ENCODE results near the gene PLCB4. TPM values are rescaled to one million over a fixed set of nuclear protein-coding genes. Genes with fewer than 3 reads are reported as not detected.

PLCB4 gene
- polyA plus RNA-seq, 1 experiment, result 18.6 TPM

DNA sequence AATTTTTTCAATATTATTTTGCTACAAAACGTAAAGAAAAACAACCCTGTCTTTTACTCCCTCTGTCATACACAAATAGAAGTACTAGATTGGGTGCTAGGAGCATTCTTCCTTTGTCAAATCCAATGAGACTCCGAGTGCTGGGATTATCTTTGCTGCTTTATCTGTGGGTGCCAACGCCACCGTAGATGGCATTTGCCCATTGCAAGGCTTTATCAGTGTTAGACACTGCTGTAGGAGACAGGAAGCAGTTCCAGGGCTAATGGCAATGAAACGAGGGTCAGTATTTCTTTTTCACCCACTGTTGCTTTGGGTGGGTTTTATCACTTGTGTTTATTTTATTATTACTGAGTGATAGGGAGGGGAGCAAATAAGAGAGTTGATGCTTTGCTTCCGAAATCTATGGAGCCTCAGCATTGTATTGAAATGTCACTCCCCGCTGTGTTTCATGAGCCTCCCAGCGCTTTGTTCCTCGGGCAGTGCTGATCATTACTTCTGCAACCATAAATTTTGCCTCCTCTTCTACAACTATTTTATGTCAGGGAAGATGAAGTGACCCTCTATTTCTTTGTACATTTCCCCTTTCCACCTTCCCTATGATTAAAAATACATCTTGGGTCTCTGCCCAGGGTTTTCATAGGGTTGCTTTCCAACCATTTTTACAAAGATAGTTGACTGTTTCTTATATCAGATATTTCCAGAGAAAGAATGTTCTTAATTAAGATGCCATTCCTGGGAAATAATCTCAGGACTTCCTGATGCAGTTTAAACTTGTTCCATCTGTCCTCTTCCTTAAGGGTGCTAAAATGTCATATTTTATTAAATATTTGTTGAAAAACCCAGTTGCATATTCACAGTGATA lies 358.8 kb downstream of the PLCB4 start:
- POLR2A ChIA-PET, result no interaction called here
- Histone ChIP-seq H3K27me3 (ENCODE audit: control insufficient read depth, insufficient read depth, low read length) (no peaks in the 10 kb centered on the region), H3K4me3 (ENCODE audit: low read depth, low read length) (no peak overlapping the region), H3K9me3 (ENCODE audit: control insufficient read depth, insufficient read depth, low read length) (no peaks in the 10 kb centered on the region), H3K27ac (ENCODE audit: low read depth, low read length) (no peak overlapping the region)
- CTCF ChIA-PET, result no interaction called here
- no peak for DNase-seq (ENCODE audit: low read depth, low spot score)
- TF ChIP-seq, protein P1, sequence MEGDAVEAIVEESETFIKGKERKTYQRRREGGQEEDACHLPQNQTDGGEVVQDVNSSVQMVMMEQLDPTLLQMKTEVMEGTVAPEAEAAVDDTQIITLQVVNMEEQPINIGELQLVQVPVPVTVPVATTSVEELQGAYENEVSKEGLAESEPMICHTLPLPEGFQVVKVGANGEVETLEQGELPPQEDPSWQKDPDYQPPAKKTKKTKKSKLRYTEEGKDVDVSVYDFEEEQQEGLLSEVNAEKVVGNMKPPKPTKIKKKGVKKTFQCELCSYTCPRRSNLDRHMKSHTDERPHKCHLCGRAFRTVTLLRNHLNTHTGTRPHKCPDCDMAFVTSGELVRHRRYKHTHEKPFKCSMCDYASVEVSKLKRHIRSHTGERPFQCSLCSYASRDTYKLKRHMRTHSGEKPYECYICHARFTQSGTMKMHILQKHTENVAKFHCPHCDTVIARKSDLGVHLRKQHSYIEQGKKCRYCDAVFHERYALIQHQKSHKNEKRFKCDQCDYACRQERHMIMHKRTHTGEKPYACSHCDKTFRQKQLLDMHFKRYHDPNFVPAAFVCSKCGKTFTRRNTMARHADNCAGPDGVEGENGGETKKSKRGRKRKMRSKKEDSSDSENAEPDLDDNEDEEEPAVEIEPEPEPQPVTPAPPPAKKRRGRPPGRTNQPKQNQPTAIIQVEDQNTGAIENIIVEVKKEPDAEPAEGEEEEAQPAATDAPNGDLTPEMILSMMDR (IDR thresholded peaks at IDR 0.05; ENCODE audit: low read depth, low read length), result no peak

DNA sequence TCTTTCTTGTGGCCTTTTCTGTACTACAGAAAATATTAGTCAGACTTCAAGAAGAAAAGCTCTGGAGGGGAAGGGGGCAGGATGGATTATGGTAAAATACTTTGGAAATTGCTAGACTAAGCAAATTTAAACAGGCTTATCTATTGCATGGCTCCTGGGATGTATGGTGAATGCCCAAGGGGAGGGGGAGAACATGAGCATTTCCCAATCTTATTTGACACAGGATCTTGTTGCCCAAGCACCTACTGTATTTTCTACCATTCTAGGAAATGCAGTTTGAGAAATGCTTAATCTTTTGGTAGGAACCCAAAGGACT lies 359.4 kb downstream of the PLCB4 start:
- H3K27me3 ChIP-seq (ENCODE audit: control insufficient read depth, insufficient read depth, low read length), result no peaks in the 10 kb centered on the region
- H3K27ac ChIP-seq (ENCODE audit: low read depth, low read length), result no peak overlapping the region
- TF ChIP-seq, protein P1 (IDR thresholded peaks at IDR 0.05; ENCODE audit: low read depth, low read length), result no peak
- CTCF ChIA-PET, result interaction anchor here (1.6 kb wide), 1 partner anchor 20 kb away, joined by 6 read pairs; no protein-coding TSS in a partner anchor
- POLR2A ChIA-PET, result no interaction called here
- no peak for DNase-seq (ENCODE audit: low read depth, low spot score)
- H3K4me3 ChIP-seq (ENCODE audit: low read depth, low read length), result no peak overlapping the region
- H3K9me3 ChIP-seq (ENCODE audit: control insufficient read depth, insufficient read depth, low read length), result no peaks in the 10 kb centered on the region

DNA sequence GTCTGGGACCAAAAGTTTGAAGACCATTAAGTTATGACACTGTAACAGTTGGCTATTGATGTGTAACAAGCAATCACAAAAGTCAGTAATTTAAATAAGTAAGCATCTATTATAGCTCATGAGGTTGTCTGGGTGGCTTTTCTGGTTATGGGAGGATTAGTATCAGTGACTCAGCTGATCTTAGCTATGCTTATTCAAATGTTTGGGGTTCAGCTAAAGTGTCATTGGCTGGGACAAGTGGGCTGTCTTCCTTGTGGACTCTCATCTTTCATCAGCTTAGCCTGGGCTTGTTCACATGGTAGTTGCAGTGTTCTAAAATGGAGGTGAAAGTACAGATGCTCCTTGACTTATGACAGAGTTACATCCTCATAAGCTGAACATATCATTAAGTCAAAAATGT lies 370.9 kb downstream of the PLCB4 start:
- CTCF ChIA-PET, result interaction anchor here (0.5 to 2.7 kb wide), 4 partner anchors 14 to 179 kb away, joined by 4 to 15 read pairs (median 6); no protein-coding TSS in a partner anchor
- Histone ChIP-seq H3K27ac (ENCODE audit: low read depth, low read length) (no peak overlapping the region), H3K27me3 (ENCODE audit: control insufficient read depth, insufficient read depth, low read length) (no peaks in the 10 kb centered on the region), H3K9me3 (ENCODE audit: control insufficient read depth, insufficient read depth, low read length) (no peaks in the 10 kb centered on the region), H3K4me3 (ENCODE audit: low read depth, low read length) (no peak overlapping the region)
- POLR2A ChIA-PET, result no interaction called here
- no peak for DNase-seq (ENCODE audit: low read depth, low spot score)
- TF ChIP-seq, protein P1 (IDR thresholded peaks at IDR 0.05; ENCODE audit: low read depth, low read length), result no peak

DNA sequence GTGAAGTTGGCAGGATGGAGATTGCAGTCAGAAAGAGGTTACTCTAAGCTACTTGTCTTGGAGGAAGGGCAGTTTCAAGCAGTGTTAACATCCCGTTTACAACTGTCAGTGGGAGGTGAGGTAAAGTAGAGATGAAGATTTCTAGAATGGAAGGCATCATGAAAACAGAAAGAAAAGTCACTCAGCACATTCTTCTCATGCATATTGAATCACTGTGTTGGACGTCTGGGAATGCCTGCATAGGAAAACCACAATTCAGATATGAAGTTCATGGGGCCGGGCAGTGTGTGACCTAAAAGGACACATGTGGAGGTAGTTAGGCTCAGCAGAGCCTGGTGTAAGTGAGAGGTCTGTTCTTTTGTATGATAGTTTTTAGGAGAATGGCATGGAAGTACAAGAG lies 372.0 kb downstream of the PLCB4 start:
- ChIA-PET POLR2A (no interaction called here), CTCF (interaction anchor here (2.7 kb wide), 1 partner anchor 33 kb away, joined by 15 read pairs; no protein-coding TSS in a partner anchor)
- DNase-seq (ENCODE audit: low read depth, low spot score), result no peak
- H3K4me3 ChIP-seq (ENCODE audit: low read depth, low read length), result no peak overlapping the region
- TF ChIP-seq, protein P1 (IDR thresholded peaks at IDR 0.05; ENCODE audit: low read depth, low read length), result no peak
- H3K27ac ChIP-seq (ENCODE audit: low read depth, low read length), result no peak overlapping the region
- no peaks in the 10 kb centered on the region for H3K27me3 ChIP-seq (ENCODE audit: control insufficient read depth, insufficient read depth, low read length)
- no peaks in the 10 kb centered on the region for H3K9me3 ChIP-seq (ENCODE audit: control insufficient read depth, insufficient read depth, low read length)

DNA sequence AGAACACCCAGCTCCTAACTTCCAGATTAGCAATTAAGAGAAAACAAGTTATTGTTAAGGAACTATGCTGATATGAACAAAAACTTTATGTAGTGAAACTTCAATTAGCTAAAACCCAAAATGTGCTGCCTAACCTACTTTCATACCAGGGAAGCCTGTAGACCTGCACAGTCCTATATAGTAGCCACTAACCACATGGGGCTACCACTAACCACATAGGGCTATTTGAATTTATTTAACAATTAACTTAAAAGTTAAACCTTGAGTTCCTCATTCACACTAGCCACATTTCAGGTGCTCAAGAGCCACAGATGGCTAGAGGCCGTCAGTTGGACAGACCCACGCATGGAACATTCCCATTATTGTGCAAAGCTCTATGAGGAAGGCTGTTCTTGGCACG lies 373.1 kb downstream of the PLCB4 start:
- CTCF ChIA-PET, result no interaction called here
- Histone ChIP-seq H3K27ac (ENCODE audit: low read depth, low read length) (no peak overlapping the region), H3K27me3 (ENCODE audit: control insufficient read depth, insufficient read depth, low read length) (no peaks in the 10 kb centered on the region), H3K4me3 (ENCODE audit: low read depth, low read length) (no peak overlapping the region), H3K9me3 (ENCODE audit: control insufficient read depth, insufficient read depth, low read length) (no peaks in the 10 kb centered on the region)
- TF ChIP-seq, protein P1 (IDR thresholded peaks at IDR 0.05; ENCODE audit: low read depth, low read length), result no peak
- no peak for DNase-seq (ENCODE audit: low read depth, low spot score)
- POLR2A ChIA-PET, result no interaction called here

Measured in AG04450 (cell line).